GM12878 (cell line): ENCODE data around the gene DAZ3.
"Not testable (repeated sequence)": the region's sequence is repeated elsewhere in the genome, so short reads cannot be mapped to it uniquely, and the experiment has no call there.

Source experiments
- EZH2 ChIP-seq: IDR thresholded peaks from 2 replicates; pipeline ENCODE4 v1.6.1; 2012; ENCODE audit warnings: low read depth, mild to moderate bottlenecking, control low read depth, inconsistent platforms, low read length, borderline replicate concordance; ENCODE audit not compliant: control insufficient read depth
- FOS ChIP-seq: IDR thresholded peaks from 3 replicates; pipeline ENCODE4 v1.6.1; 2011; ENCODE audit warnings: borderline replicate concordance; ENCODE audit not compliant: insufficient read length; ENCODE audit errors: extremely low read depth
- MYC ChIP-seq: IDR thresholded peaks from 2 replicates; pipeline ENCODE4 v1.6.1; 2011; ENCODE audit warnings: mild to moderate bottlenecking, low read length, moderate library complexity, inconsistent platforms; ENCODE audit not compliant: insufficient read depth, insufficient replicate concordance, insufficient read length, severe bottlenecking
- TBL1XR1 ChIP-seq: IDR thresholded peaks from 2 replicates; pipeline ENCODE4 v1.6.1; 2012; ENCODE audit warnings: low read depth, low read length, improper control_type of control experiment
- YY1 ChIP-seq: IDR thresholded peaks from 2 replicates; pipeline ENCODE4 v1.6.1; 2011; ENCODE audit warnings: low read depth, mild to moderate bottlenecking, low read length
- ZNF274 ChIP-seq: IDR thresholded peaks from one replicate; pipeline ENCODE4 v1.8.0; 2011; ENCODE audit not compliant: insufficient read length, insufficient read depth
- ZNF384 ChIP-seq: IDR thresholded peaks from 2 replicates; pipeline ENCODE4 v1.6.1; 2012; ENCODE audit warnings: low read depth, mild to moderate bottlenecking, low read length, improper control_type of control experiment, borderline replicate concordance
- TF ChIP-seq, protein P1 (sequence below), 3 experiments: IDR thresholded peaks in 2 of 3; conservative IDR thresholded peaks in 1 of 3; 2 replicates each; pipeline ENCODE4 v1.5.1; 2011; ENCODE audit warnings: low read depth in 3 of 3, low read length in 3 of 3, mild to moderate bottlenecking in 3 of 3, control low read depth in 2 of 3, moderate library complexity in 2 of 3, inconsistent platforms in 1 of 3, mixed read lengths in 1 of 3; ENCODE audit not compliant: control insufficient read depth in 2 of 3, insufficient read depth in 1 of 3; ENCODE audit errors: extremely low read depth in 1 of 3
- TF ChIP-seq, protein P2 (sequence below): fragments of 450-650 bp; formaldehyde crosslinking; IDR thresholded peaks from 2 replicates; pipeline ENCODE4 v1.5.0; 2022; ENCODE audit warnings: mild to moderate bottlenecking, missing genetic modification characterization

GRCh38 chrY:24824184-24824879, 11.1 kb upstream of the DAZ3 start:
- TF ChIP-seq, protein P1, sequence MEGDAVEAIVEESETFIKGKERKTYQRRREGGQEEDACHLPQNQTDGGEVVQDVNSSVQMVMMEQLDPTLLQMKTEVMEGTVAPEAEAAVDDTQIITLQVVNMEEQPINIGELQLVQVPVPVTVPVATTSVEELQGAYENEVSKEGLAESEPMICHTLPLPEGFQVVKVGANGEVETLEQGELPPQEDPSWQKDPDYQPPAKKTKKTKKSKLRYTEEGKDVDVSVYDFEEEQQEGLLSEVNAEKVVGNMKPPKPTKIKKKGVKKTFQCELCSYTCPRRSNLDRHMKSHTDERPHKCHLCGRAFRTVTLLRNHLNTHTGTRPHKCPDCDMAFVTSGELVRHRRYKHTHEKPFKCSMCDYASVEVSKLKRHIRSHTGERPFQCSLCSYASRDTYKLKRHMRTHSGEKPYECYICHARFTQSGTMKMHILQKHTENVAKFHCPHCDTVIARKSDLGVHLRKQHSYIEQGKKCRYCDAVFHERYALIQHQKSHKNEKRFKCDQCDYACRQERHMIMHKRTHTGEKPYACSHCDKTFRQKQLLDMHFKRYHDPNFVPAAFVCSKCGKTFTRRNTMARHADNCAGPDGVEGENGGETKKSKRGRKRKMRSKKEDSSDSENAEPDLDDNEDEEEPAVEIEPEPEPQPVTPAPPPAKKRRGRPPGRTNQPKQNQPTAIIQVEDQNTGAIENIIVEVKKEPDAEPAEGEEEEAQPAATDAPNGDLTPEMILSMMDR (IDR thresholded peaks at IDR 0.05 in 2 of 3, conservative IDR thresholded peaks at IDR 0.05 in 1 of 3; ENCODE audit: control insufficient read depth in 2 of 3, extremely low read depth in 1 of 3, insufficient read depth in 1 of 3, low read depth in 3 of 3, low read length in 3 of 3) = not testable (repeated sequence)
- TF ChIP-seq, protein P2, sequence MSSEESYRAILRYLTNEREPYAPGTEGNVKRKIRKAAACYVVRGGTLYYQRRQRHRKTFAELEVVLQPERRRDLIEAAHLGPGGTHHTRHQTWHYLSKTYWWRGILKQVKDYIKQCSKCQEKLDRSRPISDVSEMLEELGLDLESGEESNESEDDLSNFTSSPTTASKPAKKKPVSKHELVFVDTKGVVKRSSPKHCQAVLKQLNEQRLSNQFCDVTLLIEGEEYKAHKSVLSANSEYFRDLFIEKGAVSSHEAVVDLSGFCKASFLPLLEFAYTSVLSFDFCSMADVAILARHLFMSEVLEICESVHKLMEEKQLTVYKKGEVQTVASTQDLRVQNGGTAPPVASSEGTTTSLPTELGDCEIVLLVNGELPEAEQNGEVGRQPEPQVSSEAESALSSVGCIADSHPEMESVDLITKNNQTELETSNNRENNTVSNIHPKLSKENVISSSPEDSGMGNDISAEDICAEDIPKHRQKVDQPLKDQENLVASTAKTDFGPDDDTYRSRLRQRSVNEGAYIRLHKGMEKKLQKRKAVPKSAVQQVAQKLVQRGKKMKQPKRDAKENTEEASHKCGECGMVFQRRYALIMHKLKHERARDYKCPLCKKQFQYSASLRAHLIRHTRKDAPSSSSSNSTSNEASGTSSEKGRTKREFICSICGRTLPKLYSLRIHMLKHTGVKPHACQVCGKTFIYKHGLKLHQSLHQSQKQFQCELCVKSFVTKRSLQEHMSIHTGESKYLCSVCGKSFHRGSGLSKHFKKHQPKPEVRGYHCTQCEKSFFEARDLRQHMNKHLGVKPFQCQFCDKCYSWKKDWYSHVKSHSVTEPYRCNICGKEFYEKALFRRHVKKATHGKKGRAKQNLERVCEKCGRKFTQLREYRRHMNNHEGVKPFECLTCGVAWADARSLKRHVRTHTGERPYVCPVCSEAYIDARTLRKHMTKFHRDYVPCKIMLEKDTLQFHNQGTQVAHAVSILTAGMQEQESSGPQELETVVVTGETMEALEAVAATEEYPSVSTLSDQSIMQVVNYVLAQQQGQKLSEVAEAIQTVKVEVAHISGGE (CRISPR knock-in tag) = not testable (repeated sequence)
- TF ChIP-seq ZNF384, TBL1XR1, MYC, YY1, ZNF274, FOS, EZH2: not testable (repeated sequence)
